HG03095 (cell line): Measurements from ENCODE around the gene ZBTB38.

ENCODE experiments used
- ATAC-seq: cut with Tn5 transposase; IDR thresholded peaks from one replicate; pipeline ENCODE4 v1.9.1; 2021; ENCODE audit warnings: moderate library complexity; ENCODE audit not compliant: unreplicated experiment

The ZBTB38 gene

DNA sequence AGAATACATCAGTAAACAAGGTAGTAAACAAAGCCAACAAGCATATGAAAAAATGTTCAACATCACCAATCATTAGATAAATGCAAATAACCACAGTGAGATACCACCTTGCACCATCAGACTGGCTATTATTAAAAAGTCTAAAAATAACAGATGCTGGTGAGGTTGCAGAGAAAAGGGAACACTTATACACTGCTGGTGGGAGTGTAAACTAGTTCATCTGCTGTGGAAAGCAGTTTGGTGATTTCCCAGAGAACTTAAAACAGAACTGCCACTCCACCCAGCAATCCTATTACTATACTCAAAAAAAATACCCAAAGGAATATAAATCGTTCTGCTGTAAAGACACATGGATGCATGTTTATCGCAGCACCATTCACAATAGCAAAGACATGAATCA lies 30.3 kb upstream of the ZBTB38 start:
- ATAC-seq = no peak

DNA sequence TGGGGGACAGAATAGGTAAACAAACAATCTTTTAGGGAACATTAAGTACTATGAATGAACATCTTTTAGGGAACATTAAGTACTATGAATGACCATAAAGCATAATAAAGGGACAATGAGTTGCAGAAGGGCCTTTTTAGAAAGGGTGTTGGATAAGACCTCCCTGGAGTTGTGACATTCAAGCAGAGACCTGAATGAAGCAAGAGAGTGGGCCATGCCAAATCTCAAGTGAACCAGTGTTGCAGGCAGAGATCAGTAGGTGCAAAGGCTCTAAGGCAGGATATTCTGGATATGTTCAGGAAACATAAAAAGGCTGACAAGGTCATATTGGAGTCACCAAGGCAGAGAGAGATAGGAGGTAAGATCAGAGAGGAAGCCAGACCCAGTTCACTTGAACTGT lies 29.4 kb upstream of the ZBTB38 start:
- no peak for ATAC-seq

GRCh38 chr3:141341536-141341935 lies 26.8 kb upstream of the ZBTB38 start:
- ATAC-seq = no peak

GRCh38 chr3:141342386-141342785 lies 25.9 kb upstream of the ZBTB38 start:
- no peak for ATAC-seq

GRCh38 chr3:141343077-141343476 lies 25.2 kb upstream of the ZBTB38 start:
- no peak for ATAC-seq

- no peak for ATAC-seq
Measured at GRCh38 chr3:141343865-141344271, 24.4 kb upstream of the ZBTB38 start.

- ATAC-seq = no peak
Measured at GRCh38 chr3:141345528-141345927, 22.8 kb upstream of the ZBTB38 start.

GRCh38 chr3:141346007-141346406 lies 22.3 kb upstream of the ZBTB38 start:
- ATAC-seq = no peak

DNA sequence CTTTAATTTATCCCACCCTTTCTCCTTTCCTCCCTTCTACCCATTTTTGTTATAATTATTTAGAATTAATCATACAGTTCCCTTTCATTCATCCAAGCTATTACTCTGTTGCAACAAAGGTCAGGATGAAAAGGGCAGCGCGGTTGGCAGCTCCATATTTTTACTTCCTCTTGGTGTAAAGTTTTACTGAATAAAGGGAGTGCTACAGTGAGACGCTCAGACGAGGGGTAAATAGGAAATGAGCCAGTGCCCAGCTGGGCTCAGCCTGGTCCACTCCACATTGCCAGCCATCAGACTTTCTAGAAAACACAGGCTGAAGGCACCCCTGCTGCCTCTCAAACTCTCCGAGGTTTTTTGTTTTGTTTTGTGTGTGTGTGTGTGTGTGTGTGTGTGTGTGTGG lies 21.9 kb upstream of the ZBTB38 start:
- no peak for ATAC-seq

- no peak for ATAC-seq
Measured at GRCh38 chr3:141346839-141347238, 21.5 kb upstream of the ZBTB38 start.

DNA sequence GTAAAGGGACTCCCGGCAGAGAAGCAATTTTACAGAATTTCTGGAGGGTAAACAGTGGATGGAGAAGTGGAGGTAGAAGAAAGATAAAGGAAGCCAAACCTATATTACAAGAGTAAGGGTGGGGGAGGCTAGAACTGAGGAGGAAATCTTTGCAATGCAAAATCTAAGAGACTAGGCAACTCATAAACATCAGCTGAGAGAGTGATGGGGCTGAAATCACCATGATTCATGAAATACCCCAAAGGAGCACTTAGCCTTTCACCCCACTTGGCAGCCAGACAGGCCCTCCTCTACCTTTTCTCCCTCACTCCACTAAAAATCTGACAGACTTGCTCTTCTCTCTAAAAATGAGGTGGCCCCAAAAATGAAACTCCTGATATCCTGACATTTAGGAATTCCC lies 19.5 kb upstream of the ZBTB38 start:
- no peak for ATAC-seq

DNA sequence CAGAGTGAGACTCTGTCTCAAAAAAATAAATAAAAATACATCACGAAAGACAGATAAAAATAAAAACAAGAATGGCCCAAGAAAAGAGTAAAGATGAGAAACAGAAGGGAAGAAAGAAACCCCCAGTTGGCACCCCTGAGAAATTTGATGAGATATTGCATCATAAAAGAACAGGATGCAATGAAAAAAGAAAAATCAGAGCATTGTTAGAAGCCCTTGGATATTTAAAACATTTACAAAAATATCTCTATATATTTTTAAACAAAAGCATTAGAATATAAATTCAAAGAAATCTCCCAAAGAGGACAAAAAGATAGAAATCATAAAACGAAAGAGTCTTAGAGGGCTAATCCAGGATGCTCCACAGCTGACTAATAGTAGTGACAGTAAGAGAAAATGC lies 18.6 kb upstream of the ZBTB38 start:
- no peak for ATAC-seq

GRCh38 chr3:141350666-141351065 lies 17.6 kb upstream of the ZBTB38 start:
- no peak for ATAC-seq

- ATAC-seq = no peak
Measured at GRCh38 chr3:141352262-141352984, 15.9 kb upstream of the ZBTB38 start.

DNA sequence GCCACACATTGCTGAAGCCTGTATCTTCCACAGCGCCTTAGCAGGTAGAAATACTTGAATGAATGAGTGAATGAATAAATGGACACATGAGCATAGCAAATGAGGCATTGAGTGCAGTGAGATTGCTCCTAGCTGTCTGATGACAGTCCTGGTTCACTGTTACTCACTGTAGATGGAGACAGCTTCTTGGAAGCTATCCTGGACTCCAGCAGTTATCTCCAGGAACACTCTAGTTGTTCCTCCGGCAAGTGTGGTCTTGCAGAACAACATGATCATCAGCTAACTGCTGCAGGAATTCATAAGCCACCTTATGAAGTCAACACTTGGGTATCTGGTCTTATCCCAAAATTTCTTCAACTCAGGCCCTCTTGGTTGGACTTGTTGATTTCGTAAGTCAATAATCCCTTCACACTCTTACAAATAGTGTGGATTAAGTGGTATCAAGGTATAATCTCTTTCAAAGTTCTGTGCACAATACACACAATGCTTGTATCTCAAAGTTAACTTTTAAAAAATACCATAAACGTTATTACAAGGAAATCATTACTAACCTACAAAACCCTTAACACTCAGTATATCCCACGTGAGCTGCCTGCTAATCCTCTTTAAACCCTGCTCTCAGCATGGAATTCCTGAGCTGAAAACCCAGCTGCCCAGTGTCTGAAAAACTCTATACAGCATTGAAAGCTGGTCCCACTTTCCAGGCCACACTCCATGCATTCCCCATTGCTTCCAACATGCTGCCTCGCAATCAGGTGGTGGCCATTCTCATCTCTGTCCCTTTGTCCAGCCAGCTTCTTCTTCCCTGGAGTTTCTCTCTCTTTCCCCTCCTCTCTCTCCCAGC lies 14.4 kb upstream of the ZBTB38 start:
- ATAC-seq = no peak

- no peak for ATAC-seq
Measured at GRCh38 chr3:141354517-141354916, 13.8 kb upstream of the ZBTB38 start.

- ATAC-seq = no peak
Measured at GRCh38 chr3:141355242-141355641, 13.1 kb upstream of the ZBTB38 start.

DNA sequence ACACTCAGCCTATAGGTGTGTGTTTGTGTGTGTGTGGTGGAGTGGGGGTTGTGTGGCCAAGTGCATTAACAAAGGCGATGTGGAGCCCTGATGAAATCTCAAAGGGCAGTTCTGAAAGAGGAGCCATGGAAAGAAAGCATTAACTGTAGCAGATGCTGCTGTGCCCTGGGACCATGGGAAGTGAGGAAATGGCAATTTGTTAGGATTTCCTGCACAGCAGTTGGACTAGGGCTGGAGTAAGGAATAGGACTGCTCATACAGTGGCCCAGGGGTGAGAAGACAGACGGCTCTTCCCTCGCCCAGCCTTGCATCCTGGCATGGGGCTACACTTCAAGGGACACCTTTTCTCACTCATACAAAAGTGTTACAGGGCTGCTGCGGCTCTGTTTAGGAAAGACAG lies 12.3 kb upstream of the ZBTB38 start:
- no peak for ATAC-seq

- ATAC-seq = peak; percentile 68
Measured at GRCh38 chr3:141360888-141361598, 7.3 kb upstream of the ZBTB38 start.

DNA sequence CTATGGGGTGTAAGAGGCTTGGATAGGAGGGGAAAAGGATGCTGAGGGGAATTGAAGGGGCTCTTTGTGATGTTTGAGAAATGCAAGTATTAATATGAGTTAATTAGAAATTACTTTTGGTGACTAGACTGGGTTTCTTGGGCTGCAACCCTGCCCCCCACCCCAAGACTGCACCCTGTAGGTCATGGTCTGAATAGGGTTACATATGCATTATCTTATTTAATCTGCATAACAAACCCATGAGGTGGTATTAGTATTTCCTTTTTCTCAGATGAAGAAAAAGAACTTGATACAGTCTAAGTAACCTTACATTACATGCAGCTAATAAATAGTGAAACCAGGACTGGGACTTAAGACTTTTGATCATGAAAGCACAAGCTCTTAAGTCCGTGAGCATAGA lies 5.6 kb upstream of the ZBTB38 start:
- no peak for ATAC-seq

DNA sequence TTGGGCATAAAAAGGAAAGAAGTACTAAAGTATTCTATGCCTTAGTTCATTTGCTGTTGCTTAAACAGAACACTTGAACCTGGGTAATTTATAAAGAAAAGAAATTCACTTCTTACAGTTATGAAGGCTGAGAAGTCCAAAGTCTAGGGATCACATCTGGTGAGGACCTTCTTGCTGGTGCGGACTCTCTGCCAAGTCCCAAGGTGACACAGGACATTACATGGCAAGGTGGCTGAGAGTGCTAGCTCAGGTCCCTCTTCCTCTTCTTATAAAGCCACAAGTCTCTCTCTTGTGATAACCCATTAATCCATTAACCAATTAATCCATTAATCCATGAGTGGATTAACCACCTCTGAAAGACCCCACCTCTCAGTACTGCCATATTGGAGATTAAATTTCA lies 3.1 kb upstream of the ZBTB38 start:
- ATAC-seq = no peak
